Subcutaneous adipose tissue (tissue), 4 donors: ENCODE data around the gene ADAM10. TPM values are rescaled to one million over a fixed set of nuclear protein-coding genes. Genes with fewer than 3 reads are reported as not detected.

Source experiments
- total RNA-seq, 4 donors: library from RNA; depleted of rRNA; stranded (reverse); fragments of >200 nt; gene quantifications; one replicate each; pipeline ENCODE4 v1.1.0, GENCODE V29; 2016
- TF ChIP-seq, protein P1 (sequence below): fragments of 450-650 bp; IDR thresholded peaks from one replicate; pipeline ENCODE4 v1.5.1; 2016; ENCODE audit warnings: low read depth, mild to moderate bottlenecking, control low read depth, antibody characterized with exemption, moderate library complexity

Gene ADAM10
- total RNA-seq, 4 donors from 2014 or later = 55.4 to 105 (median 57.6) TPM

DNA sequence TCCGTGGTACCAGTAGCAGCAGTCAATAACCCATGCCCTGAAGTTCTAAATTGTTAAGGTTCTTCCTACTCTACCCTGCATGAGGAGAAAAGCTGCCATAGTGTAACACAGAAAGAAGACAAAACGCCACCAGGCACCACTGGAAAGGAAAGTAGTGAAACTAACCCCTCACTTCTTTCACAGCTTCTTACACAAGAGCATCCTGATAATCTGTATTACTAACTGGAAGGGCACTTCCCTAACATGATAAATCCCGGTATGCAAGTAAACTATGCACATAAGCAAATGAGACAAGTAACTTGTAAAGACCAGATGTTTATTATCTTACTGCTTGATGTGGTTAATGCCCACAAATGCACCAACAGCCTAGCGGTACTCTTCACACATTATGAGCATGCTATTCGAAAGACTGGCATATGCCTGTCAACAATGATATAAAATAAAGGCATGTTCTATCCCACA is 141.3 kb downstream of the ADAM10 start:
- TF ChIP-seq, protein P1, sequence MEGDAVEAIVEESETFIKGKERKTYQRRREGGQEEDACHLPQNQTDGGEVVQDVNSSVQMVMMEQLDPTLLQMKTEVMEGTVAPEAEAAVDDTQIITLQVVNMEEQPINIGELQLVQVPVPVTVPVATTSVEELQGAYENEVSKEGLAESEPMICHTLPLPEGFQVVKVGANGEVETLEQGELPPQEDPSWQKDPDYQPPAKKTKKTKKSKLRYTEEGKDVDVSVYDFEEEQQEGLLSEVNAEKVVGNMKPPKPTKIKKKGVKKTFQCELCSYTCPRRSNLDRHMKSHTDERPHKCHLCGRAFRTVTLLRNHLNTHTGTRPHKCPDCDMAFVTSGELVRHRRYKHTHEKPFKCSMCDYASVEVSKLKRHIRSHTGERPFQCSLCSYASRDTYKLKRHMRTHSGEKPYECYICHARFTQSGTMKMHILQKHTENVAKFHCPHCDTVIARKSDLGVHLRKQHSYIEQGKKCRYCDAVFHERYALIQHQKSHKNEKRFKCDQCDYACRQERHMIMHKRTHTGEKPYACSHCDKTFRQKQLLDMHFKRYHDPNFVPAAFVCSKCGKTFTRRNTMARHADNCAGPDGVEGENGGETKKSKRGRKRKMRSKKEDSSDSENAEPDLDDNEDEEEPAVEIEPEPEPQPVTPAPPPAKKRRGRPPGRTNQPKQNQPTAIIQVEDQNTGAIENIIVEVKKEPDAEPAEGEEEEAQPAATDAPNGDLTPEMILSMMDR = no peak

DNA sequence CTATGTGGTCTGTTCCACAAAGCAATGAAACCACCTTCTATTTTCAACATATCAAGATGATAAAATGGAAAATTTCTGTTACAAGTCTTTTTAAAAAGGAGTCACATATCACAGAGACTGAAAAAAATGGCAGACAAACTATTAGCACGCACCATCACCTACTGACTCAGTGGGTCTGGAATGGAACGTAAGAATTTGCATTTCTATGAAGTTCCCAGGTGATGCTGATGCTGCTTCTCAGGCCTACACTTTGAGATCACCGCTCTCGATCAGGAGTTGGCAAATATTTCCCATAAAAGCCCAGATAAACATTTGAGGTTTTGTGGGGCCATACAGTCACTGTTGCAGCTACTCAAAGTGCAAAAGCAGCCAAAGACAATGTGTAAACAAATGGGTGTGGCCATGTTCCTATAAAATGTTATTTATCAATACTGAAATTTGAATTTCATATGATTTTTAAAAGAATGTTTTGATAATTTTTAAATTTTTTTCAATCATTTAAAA is 142.9 kb downstream of the ADAM10 start:
- TF ChIP-seq, protein P1 = no peak

DNA sequence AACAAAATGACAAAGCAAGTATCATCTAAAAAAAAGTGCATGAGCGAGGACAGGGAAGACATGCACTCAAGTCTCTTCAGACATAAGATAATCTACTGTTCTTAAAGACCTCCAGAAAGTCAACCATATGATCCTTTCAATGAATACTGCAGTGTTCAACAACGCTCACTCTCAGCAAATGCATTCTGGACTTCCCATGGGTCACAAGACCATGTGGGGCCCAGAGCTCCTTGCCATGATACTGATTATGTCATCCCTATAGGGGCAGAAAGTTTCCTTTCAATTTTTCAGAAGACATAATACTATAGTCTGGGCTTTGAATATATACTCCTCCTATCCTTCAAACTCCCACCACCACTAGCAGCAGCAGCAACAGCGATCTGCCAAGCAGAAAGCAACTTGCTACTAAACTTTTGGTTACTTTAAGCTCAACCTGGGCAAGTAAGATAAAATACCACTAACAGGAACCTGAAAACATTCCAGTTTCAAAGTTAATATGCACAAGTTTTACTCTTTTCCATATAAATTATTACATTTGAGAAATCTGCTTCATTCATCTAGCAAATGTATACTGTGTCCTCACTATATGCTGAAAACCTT is 143.5 kb downstream of the ADAM10 start:
- TF ChIP-seq, protein P1 = no peak

GRCh38 chr15:58604455-58604923 is 145.0 kb downstream of the ADAM10 start:
- TF ChIP-seq, protein P1 = no peak

DNA sequence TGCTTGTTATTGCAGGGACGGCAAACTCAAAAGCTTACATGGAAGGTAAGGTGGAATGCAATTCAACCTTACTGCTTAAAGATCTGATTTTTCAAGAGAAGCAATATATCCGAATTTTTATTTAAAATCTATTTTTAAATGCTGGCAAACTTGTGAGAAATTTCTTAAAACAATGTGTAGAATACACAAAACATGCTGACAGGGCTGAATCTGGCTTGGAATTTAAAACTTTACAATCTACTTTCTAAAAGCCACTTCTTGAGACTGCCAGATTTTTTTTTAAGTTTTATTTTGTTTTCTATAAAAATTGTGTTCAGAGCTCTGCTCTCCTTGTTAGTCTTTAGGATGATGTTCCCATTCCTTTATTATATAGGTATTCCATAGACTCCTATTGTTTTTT is 146.7 kb downstream of the ADAM10 start:
- TF ChIP-seq, protein P1 = no peak

DNA sequence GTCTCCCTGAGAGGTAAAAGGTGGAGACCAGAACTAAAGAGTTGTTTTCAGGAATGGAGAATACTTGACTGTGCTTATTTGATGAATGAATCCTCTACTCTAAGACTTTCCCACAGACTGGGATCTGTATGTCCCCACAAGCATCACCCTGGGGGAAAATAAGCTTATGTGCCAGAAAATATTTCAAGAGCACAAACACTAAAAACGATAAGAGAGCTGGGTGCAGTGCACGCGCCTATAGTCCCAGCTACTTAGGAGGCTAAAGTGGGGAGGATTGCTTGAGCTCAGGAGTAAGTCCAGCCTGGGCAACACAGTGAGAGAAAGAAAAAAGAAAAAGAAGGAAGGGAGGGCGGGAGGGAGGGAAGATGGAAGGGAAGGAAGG is 150.7 kb downstream of the ADAM10 start:
- TF ChIP-seq, protein P1 = no peak

DNA sequence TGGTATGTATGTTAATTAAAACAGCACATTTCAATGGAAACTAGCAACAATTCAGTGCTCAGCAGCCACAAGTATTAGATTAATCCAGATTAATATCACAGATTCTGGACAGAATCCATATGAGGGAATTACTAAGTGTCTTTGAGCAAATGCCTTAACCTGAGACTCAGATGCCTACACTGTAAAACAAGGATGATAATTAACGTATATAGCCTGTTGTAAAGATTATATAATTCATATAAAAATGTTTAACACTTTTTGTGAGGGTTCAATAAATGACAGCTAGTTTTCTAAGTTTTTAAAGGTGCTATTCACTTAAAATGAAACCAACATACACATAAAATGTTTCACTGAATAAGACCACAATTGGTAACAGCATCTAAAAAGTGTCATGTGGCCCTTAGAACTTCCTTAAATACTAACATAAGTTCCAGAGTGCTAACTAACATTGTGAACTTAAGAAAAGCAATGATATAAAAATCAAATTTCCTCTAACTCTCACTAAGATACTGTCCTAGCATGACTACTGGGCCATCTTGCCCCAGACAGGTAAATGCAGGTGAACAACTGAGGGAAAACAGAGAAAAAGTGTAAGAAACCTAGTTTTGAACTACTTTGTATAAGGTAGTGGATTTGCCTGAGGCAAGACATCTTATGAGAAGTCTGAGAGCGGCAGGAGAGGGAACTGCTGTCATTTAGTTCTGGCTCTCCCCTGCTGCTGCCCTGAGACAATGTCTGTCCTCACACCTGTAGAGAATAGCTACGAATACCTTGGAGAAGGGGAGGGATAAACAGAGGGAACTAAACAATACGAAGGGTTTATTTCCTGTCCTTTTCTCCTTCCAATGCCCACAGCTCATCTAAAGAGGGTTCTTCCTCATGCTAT is 151.3 kb downstream of the ADAM10 start:
- TF ChIP-seq, protein P1 = no peak
